GM12878 (cell line): ENCODE results near the gene ITGAD. TPM values are rescaled to one million over a fixed set of nuclear protein-coding genes. Genes with fewer than 3 reads are reported as not detected.

Source experiments
- ATAC-seq: fragments of 200-7000 bp; cut with Tn5 transposase; 3 replicates; pipeline ENCODE4 v1.9.1; 2020; ENCODE audit warnings: mild to moderate bottlenecking, moderate library complexity
- BruUV-seq: library from RNA; stranded (reverse); fragments of 400-500 nt; replicated peaks from 2 replicates; lab custom pipeline; 2021; lab: Mats Ljungman, UMichigan
- CTCF ChIA-PET: fragments of 300-600 bp; sonication (Branson Sonifier 250); formaldehyde crosslinking; extraction: SDS; loops from one replicate; lab custom pipeline; 2021; ENCODE audit warnings: inconsistent platforms; lab: Yijun Ruan, JAX
- POLR2A ChIA-PET: fragments of 350-600 bp; formaldehyde crosslinking; extraction: SDS; loops from one replicate; lab custom pipeline; 2021; ENCODE audit warnings: inconsistent platforms; lab: Charles Lee
- RAD21 ChIA-PET: fragments of 300-600 bp; sonication (Branson Sonifier 250); formaldehyde crosslinking; loops from one replicate; lab custom pipeline; 2023; ENCODE audit warnings: antibody characterized with exemption; ENCODE audit not compliant: unreplicated experiment; lab: Charles Lee
- SMC1A ChIA-PET: fragments of 300-600 bp; sonication (Branson Sonifier 250); formaldehyde crosslinking; loops from one replicate; lab custom pipeline; 2023; ENCODE audit not compliant: unreplicated experiment, uncharacterized antibody; lab: Charles Lee
- DNase-seq: peaks from one replicate; pipeline ENCODE4 v3.0.0-alpha.2; 2011; ENCODE audit warnings: low read depth, low spot score
- FAIRE-seq: peaks from 3 replicates; lab custom pipeline; 2011; peaks lifted over from hg19 to GRCh38; lab: Jason Lieb, UNC
- H2AFZ ChIP-seq: 2 replicates; pipeline ENCODE4 v1.6.0; 2011; ENCODE audit warnings: low read depth, low read length, control low read depth; ENCODE audit not compliant: control insufficient read depth
- H3K27ac ChIP-seq: 2 replicates; pipeline ENCODE4 v1.5.1; 2011; ENCODE audit warnings: control low read depth; ENCODE audit not compliant: control insufficient read depth, insufficient read depth
- H3K27me3 ChIP-seq, 2 experiments: replicated peaks in 1 of 2; 2 replicates each; pipeline versions ENCODE4 v1.6.0 to v1.6.1; 2011; ENCODE audit warnings: low read length in 1 of 2; ENCODE audit not compliant: control insufficient read depth in 2 of 2, insufficient read depth in 2 of 2
- H3K36me3 ChIP-seq, 2 experiments: 2 replicates each; pipeline ENCODE4 v1.5.1; 2011; ENCODE audit warnings: low read length in 1 of 2; ENCODE audit not compliant: control insufficient read depth in 2 of 2, insufficient read depth in 2 of 2
- H3K4me1 ChIP-seq: 2 replicates; pipeline ENCODE4 v1.6.1; 2011; ENCODE audit warnings: mild to moderate bottlenecking, low read length, moderate library complexity, mixed read lengths; ENCODE audit not compliant: control insufficient read depth, insufficient read depth
- H3K4me2 ChIP-seq: 2 replicates; pipeline ENCODE4 v1.6.0; 2011; ENCODE audit warnings: control low read depth; ENCODE audit not compliant: control insufficient read depth, insufficient read depth
- H3K4me3 ChIP-seq: fragments of 200-600 bp; sonication (generic); 2 replicates; pipeline ENCODE4 v1.5.1; 2016
- H3K79me2 ChIP-seq: 2 replicates; pipeline ENCODE4 v1.6.0; 2011; ENCODE audit warnings: low read length; ENCODE audit not compliant: control insufficient read depth, insufficient read depth
- H3K9ac ChIP-seq: 2 replicates; pipeline ENCODE4 v1.8.0; 2011; ENCODE audit warnings: low read length, control low read depth, mixed read lengths; ENCODE audit not compliant: control insufficient read depth, insufficient read depth
- H3K9me3 ChIP-seq: replicated peaks from 3 replicates; pipeline ENCODE4 v1.5.1; 2011; ENCODE audit warnings: mild to moderate bottlenecking, low read length; ENCODE audit not compliant: control insufficient read depth, insufficient read depth
- H4K20me1 ChIP-seq: 2 replicates; pipeline ENCODE4 v1.6.0; 2011; ENCODE audit not compliant: control insufficient read depth, insufficient read depth
- BMI1 ChIP-seq: fragments of 450-650 bp; IDR thresholded peaks from 2 replicates; pipeline ENCODE4 v1.6.1; 2016; ENCODE audit warnings: mild to moderate bottlenecking, moderate library complexity, borderline replicate concordance
- CHD2 ChIP-seq: IDR thresholded peaks from 2 replicates; pipeline ENCODE4 v1.6.1; 2011; ENCODE audit warnings: low read depth, low read length, improper control_type of control experiment, borderline replicate concordance
- LARP7 ChIP-seq: fragments of 450-650 bp; IDR thresholded peaks from 2 replicates; pipeline ENCODE4 v1.6.1; 2017; ENCODE audit warnings: mild to moderate bottlenecking
- NR2C2 ChIP-seq: IDR thresholded peaks from 2 replicates; pipeline ENCODE4 v1.6.1; 2011; ENCODE audit warnings: borderline replicate concordance, low read depth; ENCODE audit not compliant: control insufficient read depth, insufficient read length
- PAX5 ChIP-seq: IDR thresholded peaks from 2 replicates; pipeline ENCODE4 v1.6.1; 2011; ENCODE audit warnings: low read depth, low read length, borderline replicate concordance
- RCOR1 ChIP-seq: conservative IDR thresholded peaks from 2 replicates; pipeline ENCODE4 v1.6.1; 2012; ENCODE audit warnings: low read depth, low read length, improper control_type of control experiment
- WGBS: methylation state at CpG from one replicate; pipeline ENCODE4 v1.1.6; 2016; ENCODE audit warnings: low lambda C conversion rate; ENCODE audit not compliant: insufficient replicate concordance, insufficient coverage; ENCODE audit errors: missing lambda C conversion rate; 5-methylcytosine and 5-hydroxymethylcytosine counted together
- in situ Hi-C: fragments of 300-500 bp; cut with MboI; formaldehyde crosslinking; loops from 9 replicates; pipeline ENCODE4 v1.14.3; 2018; ENCODE audit warnings: mixed read lengths
- intact Hi-C: fragments of 100-400 bp; cut with micrococcal nuclease; formaldehyde crosslinking; loops from one replicate; pipeline ENCODE4 v1.14.2; 2022; ENCODE audit not compliant: unreplicated experiment
- polyA plus RNA-seq, 11 experiments: library from polyadenylated mRNA; depleted of rRNA in 4 of 11; unstranded in 6 of 11; stranded (reverse) in 5 of 11; fragments of >200 nt; fragmentation: Nextera tagmentation in 4 of 11; fragmentation: Illumina TruSeq in 1 of 11; extraction: Ambion mirVana in 4 of 11; extraction: Trizol in 1 of 11; gene quantifications; 1 replicate in 1 of 11; 2 replicates in 10 of 11; pipeline versions ENCODE4 v1.2.1 to v1.2.3, GENCODE V29; 2011 to 2016; ENCODE audit warnings: inconsistent platforms in 2 of 11, missing spikeins in 2 of 11, low read depth in 1 of 11
- total RNA-seq, 4 experiments: library from RNA; depleted of rRNA in 3 of 4; stranded (reverse); fragments of >200 nt in 3 of 4; fragmentation: Illumina TruSeq in 1 of 4; extraction: Trizol in 1 of 4; gene quantifications; 2 replicates each; pipeline versions ENCODE4 v1.2.1 to v1.2.3, GENCODE V29; 2013 to 2021
- TF ChIP-seq, protein P1 (sequence below): fragments of 450-650 bp; IDR thresholded peaks from 2 replicates; pipeline ENCODE4 v1.6.1; 2017; ENCODE audit warnings: borderline replicate concordance
- TF ChIP-seq, protein P2 (sequence below): IDR thresholded peaks from 2 replicates; pipeline ENCODE4 v1.6.1; 2012; ENCODE audit warnings: low read length, inconsistent platforms
- TF ChIP-seq, protein P3 (sequence below): fragments of 150-350 bp; IDR thresholded peaks from 2 replicates; pipeline ENCODE4 v1.6.1; 2016; ENCODE audit warnings: low read depth, low read length

The ITGAD gene
- total and polyA plus RNA-seq, 10 of the 15 experiments (the other 5 are each of a cell fraction or from before 2014, with no cell fraction given): 0.29 to 4.0 (median 1.2) TPM

DNA sequence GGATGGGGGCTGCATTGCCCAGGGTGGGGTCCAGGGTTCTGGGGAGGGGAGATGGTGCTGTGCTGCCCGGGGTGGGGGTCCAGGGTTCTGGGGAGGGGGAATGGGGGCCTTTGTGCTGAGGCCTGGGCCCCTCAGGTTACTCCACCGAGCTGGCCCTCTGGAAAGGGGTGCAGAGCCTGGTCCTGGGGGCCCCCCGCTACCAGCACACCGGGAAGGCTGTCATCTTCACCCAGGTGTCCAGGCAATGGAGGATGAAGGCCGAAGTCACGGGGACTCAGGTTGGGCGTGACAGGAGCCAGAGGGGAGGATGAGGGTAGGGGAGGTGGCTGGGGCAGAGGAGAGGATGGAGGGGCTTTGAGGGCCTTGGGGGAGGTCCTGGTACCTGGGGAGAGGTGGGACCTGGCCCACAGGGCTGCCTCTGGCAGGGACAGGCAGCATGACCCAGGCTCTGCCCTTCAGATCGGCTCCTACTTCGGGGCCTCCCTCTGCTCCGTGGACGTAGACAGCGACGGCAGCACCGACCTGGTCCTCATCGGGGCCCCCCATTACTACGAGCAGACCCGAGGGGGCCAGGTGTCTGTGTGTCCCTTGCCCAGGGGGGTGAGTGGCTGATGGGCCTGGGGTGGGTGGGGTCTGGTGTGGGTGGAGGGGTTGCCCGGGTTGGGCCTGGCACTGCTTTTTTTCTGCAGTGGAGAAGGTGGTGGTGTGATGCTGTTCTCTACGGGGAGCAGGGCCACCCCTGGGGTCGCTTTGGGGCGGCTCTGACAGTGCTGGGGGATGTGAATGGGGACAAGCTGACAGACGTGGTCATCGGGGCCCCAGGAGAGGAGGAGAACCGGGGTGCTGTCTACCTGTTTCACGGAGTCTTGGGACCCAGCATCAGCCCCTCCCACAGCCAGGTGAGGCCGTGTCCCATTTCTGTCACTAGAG is 30.4 kb upstream of the ITGAD start:
- Histone ChIP-seq H3K4me2 (no peak overlapping the region), H2AFZ (no peak overlapping the region), H3K36me3 (no peaks in the 10 kb centered on the region), H3K4me3 (no peak overlapping the region), H3K9me3 (no peaks in the 10 kb centered on the region), H3K4me1 (peaks cover 11% of the 10 kb centered on the region), H3K27me3 (no peaks in the 10 kb centered on the region), H3K9ac (no peak overlapping the region), H3K79me2 (no peaks in the 10 kb centered on the region), H4K20me1 (no peaks in the 10 kb centered on the region), H3K27ac (no peak overlapping the region)
- ChIA-PET CTCF (no interaction called here), POLR2A (no interaction called here), SMC1A (no interaction called here), RAD21 (no interaction called here)
- no TSS peak for BruUV-seq
- no peak for ATAC-seq
- DNase-seq: no peak
- TF ChIP-seq, protein P1, sequence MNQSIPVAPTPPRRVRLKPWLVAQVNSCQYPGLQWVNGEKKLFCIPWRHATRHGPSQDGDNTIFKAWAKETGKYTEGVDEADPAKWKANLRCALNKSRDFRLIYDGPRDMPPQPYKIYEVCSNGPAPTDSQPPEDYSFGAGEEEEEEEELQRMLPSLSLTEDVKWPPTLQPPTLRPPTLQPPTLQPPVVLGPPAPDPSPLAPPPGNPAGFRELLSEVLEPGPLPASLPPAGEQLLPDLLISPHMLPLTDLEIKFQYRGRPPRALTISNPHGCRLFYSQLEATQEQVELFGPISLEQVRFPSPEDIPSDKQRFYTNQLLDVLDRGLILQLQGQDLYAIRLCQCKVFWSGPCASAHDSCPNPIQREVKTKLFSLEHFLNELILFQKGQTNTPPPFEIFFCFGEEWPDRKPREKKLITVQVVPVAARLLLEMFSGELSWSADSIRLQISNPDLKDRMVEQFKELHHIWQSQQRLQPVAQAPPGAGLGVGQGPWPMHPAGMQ: no peak
- TF ChIP-seq BMI1 (no peak), LARP7 (no peak)
- WGBS: 46% methylated on average over 16 of the region's 26 CpGs
- intact Hi-C loops (no loop called here), in situ Hi-C loops (no loop called here)
- FAIRE-seq: no peak

DNA sequence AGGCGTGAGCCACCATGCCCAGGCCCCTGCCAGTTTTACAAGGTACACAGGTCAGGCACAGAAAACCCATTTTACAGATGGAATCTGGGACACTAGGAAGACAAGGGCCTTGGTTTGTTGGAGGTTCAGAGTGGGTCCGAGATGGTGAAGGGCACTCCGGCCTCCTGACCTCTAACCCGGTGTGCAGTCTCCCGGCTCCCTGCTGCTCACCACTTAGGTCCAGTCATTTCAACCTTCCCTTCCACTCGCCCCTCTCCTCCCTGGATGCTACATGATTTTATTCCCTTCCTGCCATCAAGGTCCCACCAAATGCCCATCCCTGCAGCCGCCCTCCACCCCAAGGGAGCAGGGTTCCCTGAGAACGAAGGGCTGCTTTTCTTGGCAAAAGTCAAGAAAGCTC is 29.4 kb upstream of the ITGAD start:
- H2AFZ ChIP-seq: no peak overlapping the region
- no peak overlapping the region for H3K4me2 ChIP-seq
- no peaks in the 10 kb centered on the region for H3K9me3 ChIP-seq
- no peak overlapping the region for H3K4me3 ChIP-seq
- peaks cover 6% of the 10 kb centered on the region for H3K4me1 ChIP-seq
- ChIA-PET RAD21 (interaction anchor here (2.4 kb wide), 1 partner anchor 8 kb away, joined by 11 read pairs; the partner anchor contains the start of gene ITGAX), CTCF (no interaction called here), SMC1A (interaction anchor here (2.0 kb wide), 1 partner anchor 9 kb away, joined by 7 read pairs; the partner anchor contains the start of gene ITGAX), POLR2A (interaction anchor here (0.6 kb wide), 1 partner anchor 128 kb away, joined by 5 read pairs; no protein-coding TSS in a partner anchor)
- FAIRE-seq (no peak), ATAC-seq (no peak), DNase-seq (no peak)
- H3K27me3 ChIP-seq: no peaks in the 10 kb centered on the region
- H4K20me1 ChIP-seq: no peaks in the 10 kb centered on the region
- no peaks in the 10 kb centered on the region for H3K36me3 ChIP-seq
- H3K79me2 ChIP-seq: no peaks in the 10 kb centered on the region
- in situ Hi-C loops: no loop called here
- no peak overlapping the region for H3K27ac ChIP-seq
- no peak overlapping the region for H3K9ac ChIP-seq
- intact Hi-C loops: no loop called here
- BruUV-seq: no TSS peak
- WGBS: 67% methylated on average over 8 of the region's 8 CpGs
- TF ChIP-seq RCOR1 (no peak), PAX5 (no peak), LARP7 (no peak), NR2C2 (no peak), CHD2 (no peak)
- TF ChIP-seq, protein P2, sequence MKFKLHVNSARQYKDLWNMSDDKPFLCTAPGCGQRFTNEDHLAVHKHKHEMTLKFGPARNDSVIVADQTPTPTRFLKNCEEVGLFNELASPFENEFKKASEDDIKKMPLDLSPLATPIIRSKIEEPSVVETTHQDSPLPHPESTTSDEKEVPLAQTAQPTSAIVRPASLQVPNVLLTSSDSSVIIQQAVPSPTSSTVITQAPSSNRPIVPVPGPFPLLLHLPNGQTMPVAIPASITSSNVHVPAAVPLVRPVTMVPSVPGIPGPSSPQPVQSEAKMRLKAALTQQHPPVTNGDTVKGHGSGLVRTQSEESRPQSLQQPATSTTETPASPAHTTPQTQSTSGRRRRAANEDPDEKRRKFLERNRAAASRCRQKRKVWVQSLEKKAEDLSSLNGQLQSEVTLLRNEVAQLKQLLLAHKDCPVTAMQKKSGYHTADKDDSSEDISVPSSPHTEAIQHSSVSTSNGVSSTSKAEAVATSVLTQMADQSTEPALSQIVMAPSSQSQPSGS: no peak
- TF ChIP-seq, protein P3, sequence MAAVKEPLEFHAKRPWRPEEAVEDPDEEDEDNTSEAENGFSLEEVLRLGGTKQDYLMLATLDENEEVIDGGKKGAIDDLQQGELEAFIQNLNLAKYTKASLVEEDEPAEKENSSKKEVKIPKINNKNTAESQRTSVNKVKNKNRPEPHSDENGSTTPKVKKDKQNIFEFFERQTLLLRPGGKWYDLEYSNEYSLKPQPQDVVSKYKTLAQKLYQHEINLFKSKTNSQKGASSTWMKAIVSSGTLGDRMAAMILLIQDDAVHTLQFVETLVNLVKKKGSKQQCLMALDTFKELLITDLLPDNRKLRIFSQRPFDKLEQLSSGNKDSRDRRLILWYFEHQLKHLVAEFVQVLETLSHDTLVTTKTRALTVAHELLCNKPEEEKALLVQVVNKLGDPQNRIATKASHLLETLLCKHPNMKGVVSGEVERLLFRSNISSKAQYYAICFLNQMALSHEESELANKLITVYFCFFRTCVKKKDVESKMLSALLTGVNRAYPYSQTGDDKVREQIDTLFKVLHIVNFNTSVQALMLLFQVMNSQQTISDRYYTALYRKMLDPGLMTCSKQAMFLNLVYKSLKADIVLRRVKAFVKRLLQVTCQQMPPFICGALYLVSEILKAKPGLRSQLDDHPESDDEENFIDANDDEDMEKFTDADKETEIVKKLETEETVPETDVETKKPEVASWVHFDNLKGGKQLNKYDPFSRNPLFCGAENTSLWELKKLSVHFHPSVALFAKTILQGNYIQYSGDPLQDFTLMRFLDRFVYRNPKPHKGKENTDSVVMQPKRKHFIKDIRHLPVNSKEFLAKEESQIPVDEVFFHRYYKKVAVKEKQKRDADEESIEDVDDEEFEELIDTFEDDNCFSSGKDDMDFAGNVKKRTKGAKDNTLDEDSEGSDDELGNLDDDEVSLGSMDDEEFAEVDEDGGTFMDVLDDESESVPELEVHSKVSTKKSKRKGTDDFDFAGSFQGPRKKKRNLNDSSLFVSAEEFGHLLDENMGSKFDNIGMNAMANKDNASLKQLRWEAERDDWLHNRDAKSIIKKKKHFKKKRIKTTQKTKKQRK: no peak
